SK-N-SH (cell line): Measurements from ENCODE around the gene PHC2. TPM values are rescaled to one million over a fixed set of nuclear protein-coding genes. Genes with fewer than 3 reads are reported as not detected.

ENCODE experiments used
- CTCF ChIA-PET: fragments of 300-600, 350-600 bp; formaldehyde crosslinking; extraction: SDS; loops from one replicate; lab custom pipeline; 2021; lab: Yijun Ruan, JAX
- POLR2A ChIA-PET: fragments of 350-600 bp; sonication (Branson Sonifier 250); formaldehyde crosslinking; extraction: SDS; loops from one replicate; lab custom pipeline; 2020; ENCODE audit warnings: antibody characterized with exemption, inconsistent platforms; lab: Yijun Ruan, JAX
- DNase-seq: peaks from one replicate; pipeline ENCODE4 v3.0.0; 2012
- H2AFZ ChIP-seq: fragments of 200-600 bp; sonication (generic); 2 replicates; pipeline ENCODE4 v1.8.1; 2016; ENCODE audit warnings: antibody characterized with exemption, mild to moderate bottlenecking, low read depth
- H3F3A ChIP-seq: fragments of 200-600 bp; sonication (generic); replicated peaks from 2 replicates; pipeline ENCODE3; 2016; ENCODE audit warnings: antibody characterized with exemption, mild to moderate bottlenecking; ENCODE audit not compliant: insufficient read depth
- H3K27ac ChIP-seq, 2 experiments: fragments of 200-500 bp in 1 of 2; fragments of 200-600 bp in 1 of 2; sonication (Bioruptor generic) in 1 of 2; sonication (generic), shearing (Covaris generic) in 1 of 2; 2 replicates each; pipeline versions ENCODE4 v1.5.1 to v1.6.1; 2014 to 2016; ENCODE audit warnings: low read depth in 2 of 2, inconsistent platforms in 1 of 2, low read length in 1 of 2, mild to moderate bottlenecking in 1 of 2, mixed read lengths in 1 of 2
- H3K27me3 ChIP-seq: fragments of 200-600 bp; sonication (generic), shearing (Covaris generic); 2 replicates; pipeline ENCODE4 v1.6.1; 2016; ENCODE audit warnings: mixed run types; ENCODE audit not compliant: insufficient read depth
- H3K36me3 ChIP-seq, 2 experiments: fragments of 200-500 bp in 1 of 2; fragments of 200-600 bp in 1 of 2; sonication (Bioruptor generic) in 1 of 2; sonication (generic) in 1 of 2; replicated peaks in 1 of 2; 2 replicates each; pipeline versions ENCODE3 to v1.5.1; 2014 to 2016; ENCODE audit warnings: low read length in 1 of 2, mild to moderate bottlenecking in 1 of 2; ENCODE audit not compliant: insufficient read depth in 2 of 2, control insufficient read depth in 1 of 2
- H3K4me1 ChIP-seq, 2 experiments: fragments of 200-500 bp in 1 of 2; fragments of 200-600 bp in 1 of 2; sonication (Bioruptor generic) in 1 of 2; sonication (generic), shearing (Covaris generic) in 1 of 2; 2 replicates each; pipeline versions ENCODE4 v1.5.1 to v1.6.1; 2014 to 2016; ENCODE audit warnings: low read depth in 1 of 2, low read length in 1 of 2, mixed run types in 1 of 2; ENCODE audit not compliant: insufficient read depth in 2 of 2, control insufficient read depth in 1 of 2
- H3K4me2 ChIP-seq: fragments of 200-600 bp; sonication (generic), shearing (Covaris generic); 2 replicates; pipeline ENCODE4 v1.6.1; 2017; ENCODE audit warnings: mixed run types
- H3K4me3 ChIP-seq, 2 experiments: fragments of 200-500 bp in 1 of 2; fragments of 200-600 bp in 1 of 2; sonication (Bioruptor generic) in 1 of 2; sonication (generic), shearing (Covaris generic) in 1 of 2; 2 replicates each; pipeline versions ENCODE4 v1.5.1 to v1.8.1; 2014 to 2016; ENCODE audit warnings: low read depth in 2 of 2, inconsistent platforms in 1 of 2, low read length in 1 of 2, mild to moderate bottlenecking in 1 of 2, mixed read lengths in 1 of 2, moderate library complexity in 1 of 2
- H3K79me2 ChIP-seq: fragments of 200-600 bp; sonication (generic); 2 replicates; pipeline ENCODE4 v1.8.1; 2017; ENCODE audit warnings: mild to moderate bottlenecking; ENCODE audit not compliant: insufficient read depth
- H3K9ac ChIP-seq: fragments of 200-600 bp; sonication (generic); 2 replicates; pipeline ENCODE4 v1.6.1; 2017; ENCODE audit warnings: mixed run types
- H3K9me2 ChIP-seq: fragments of 200-600 bp; sonication (generic); 2 replicates; pipeline ENCODE4 v1.6.1; 2017; ENCODE audit warnings: mixed run types
- H3K9me3 ChIP-seq: fragments of 200-600 bp; sonication (generic); 2 replicates; pipeline ENCODE4 v1.6.1; 2017; ENCODE audit warnings: mixed run types, mild to moderate bottlenecking, moderate library complexity
- H4K20me1 ChIP-seq: fragments of 200-600 bp; sonication (generic); 2 replicates; pipeline ENCODE4 v1.6.1; 2017; ENCODE audit warnings: mild to moderate bottlenecking, mixed run types; ENCODE audit not compliant: insufficient read depth
- ELF1 ChIP-seq: IDR thresholded peaks from 2 replicates; pipeline ENCODE4 v1.4.0; 2012
- FOXJ3 ChIP-seq: sonication (generic); formaldehyde crosslinking; IDR thresholded peaks from 2 replicates; pipeline ENCODE4 v1.5.1; 2020; ENCODE audit warnings: mild to moderate bottlenecking, missing genetic modification reagents
- FOXM1 ChIP-seq: IDR thresholded peaks from 2 replicates; pipeline ENCODE4 v1.4.0; 2012; ENCODE audit warnings: low read depth, mild to moderate bottlenecking
- IRF3 ChIP-seq: fragments of 150-350 bp; IDR thresholded peaks from 2 replicates; pipeline ENCODE4 v1.6.1; 2016; ENCODE audit warnings: mild to moderate bottlenecking, low read depth, low read length
- JUND ChIP-seq: IDR thresholded peaks from 2 replicates; pipeline ENCODE4 v1.4.0; 2012
- MAX ChIP-seq: IDR thresholded peaks from 2 replicates; pipeline ENCODE4 v1.4.0; 2012; ENCODE audit warnings: low read depth
- MEF2A ChIP-seq: IDR thresholded peaks from 2 replicates; pipeline ENCODE4 v1.4.0; 2012; ENCODE audit warnings: low read depth, borderline replicate concordance
- PBX3 ChIP-seq: IDR thresholded peaks from 2 replicates; pipeline ENCODE4; 2012
- POLR2AphosphoS5 ChIP-seq: IDR thresholded peaks from 2 replicates; pipeline ENCODE4 v1.6.1; 2012; ENCODE audit warnings: low read depth, low read length
- RCOR1 ChIP-seq: fragments of 150-350 bp; IDR thresholded peaks from 2 replicates; pipeline ENCODE4 v1.6.1; 2017; ENCODE audit warnings: antibody characterized with exemption, low read length
- REST ChIP-seq: IDR thresholded peaks from 2 replicates; pipeline ENCODE4 v1.6.1; 2012; ENCODE audit warnings: mild to moderate bottlenecking, low read depth, low read length, moderate library complexity
- RXRA ChIP-seq: IDR thresholded peaks from 2 replicates; pipeline ENCODE4 v1.4.0; 2012; ENCODE audit warnings: low read depth, mild to moderate bottlenecking, borderline replicate concordance
- SIN3A ChIP-seq: IDR thresholded peaks from 2 replicates; pipeline ENCODE4 v1.6.1; 2012; ENCODE audit warnings: low read depth, mild to moderate bottlenecking, low read length, moderate library complexity, borderline replicate concordance
- SMC3 ChIP-seq: IDR thresholded peaks from 2 replicates; pipeline ENCODE4 v1.6.1; 2012; ENCODE audit warnings: low read depth, low read length, improper control_type of control experiment
- TCF12 ChIP-seq: IDR thresholded peaks from 2 replicates; pipeline ENCODE4 v1.4.0; 2012
- TEAD4 ChIP-seq: IDR thresholded peaks from 2 replicates; pipeline ENCODE4 v1.4.0; 2012; ENCODE audit warnings: mild to moderate bottlenecking, borderline replicate concordance; ENCODE audit not compliant: insufficient read depth
- WGBS: methylation state at CpG from one replicate; pipeline ENCODE4 v1.1.6; 2017; ENCODE audit warnings: low lambda C conversion rate; 5-methylcytosine and 5-hydroxymethylcytosine counted together
- polyA plus RNA-seq, 3 experiments: library from polyadenylated mRNA; depleted of rRNA; stranded (reverse); fragments of >200 nt; gene quantifications; 2 replicates each; pipeline ENCODE4 v1.2.3, GENCODE V29; 2012
- TF ChIP-seq, protein P1 (sequence below): fragments of 150-350 bp; IDR thresholded peaks from 2 replicates; pipeline ENCODE4 v1.6.1; 2017; ENCODE audit warnings: antibody characterized with exemption, low read length, low read depth, borderline replicate concordance

Gene PHC2
- polyA plus RNA-seq, 1 of the 3 experiments (the other 2 are of a cell fraction) = 98.7 TPM

- CTCF ChIA-PET = interaction anchor here (1.5 kb wide), 1 partner anchor 141 kb away, joined by 4 read pairs; no protein-coding TSS in a partner anchor
Measured at GRCh38 chr1:33329600-33330305, 101.1 kb downstream of the PHC2 start.

More at GRCh38 chr1:33329600-33330305, 101.1 kb downstream of the PHC2 start:
- Histone ChIP-seq H3K9ac (no peak overlapping the region), H3K4me3 (no peak overlapping the region), H3K4me1 (peaks cover 14 to 30% of the 10 kb centered on the region in 2 experiments; a peak in 3 of 4 replicates), H3K36me3 (peaks cover 91 to 97% of the 10 kb centered on the region in 2 experiments), H3K9me2 (no peaks in the 10 kb centered on the region), H4K20me1 (peaks cover 93% of the 10 kb centered on the region), H2AFZ (no peak overlapping the region), H3K79me2 (peaks cover 72% of the 10 kb centered on the region), H3F3A (peaks cover 37% of the 10 kb centered on the region), H3K4me2 (no peak overlapping the region), H3K9me3 (no peaks in the 10 kb centered on the region), H3K27ac (peak overlapping the region in 1 of 2 experiments; percentile 53; a peak in 1 of 4 replicates), H3K27me3 (no peaks in the 10 kb centered on the region)
- no peak for TF ChIP-seq SMC3
- TF ChIP-seq JUND = no peak
- TF ChIP-seq POLR2AphosphoS5 = no peak
- no peak for TF ChIP-seq TCF12
- no peak for TF ChIP-seq ELF1
- no peak for TF ChIP-seq RXRA
- TF ChIP-seq MAX = no peak
- TF ChIP-seq MEF2A = no peak
- TF ChIP-seq IRF3 = no peak
- no peak for TF ChIP-seq TEAD4
- TF ChIP-seq FOXM1 = no peak
- no peak for TF ChIP-seq REST
- TF ChIP-seq FOXJ3 = no peak
- TF ChIP-seq SIN3A = no peak
- TF ChIP-seq PBX3 = no peak
- TF ChIP-seq RCOR1 = no peak
- TF ChIP-seq, protein P1, sequence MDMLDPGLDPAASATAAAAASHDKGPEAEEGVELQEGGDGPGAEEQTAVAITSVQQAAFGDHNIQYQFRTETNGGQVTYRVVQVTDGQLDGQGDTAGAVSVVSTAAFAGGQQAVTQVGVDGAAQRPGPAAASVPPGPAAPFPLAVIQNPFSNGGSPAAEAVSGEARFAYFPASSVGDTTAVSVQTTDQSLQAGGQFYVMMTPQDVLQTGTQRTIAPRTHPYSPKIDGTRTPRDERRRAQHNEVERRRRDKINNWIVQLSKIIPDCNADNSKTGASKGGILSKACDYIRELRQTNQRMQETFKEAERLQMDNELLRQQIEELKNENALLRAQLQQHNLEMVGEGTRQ = no peak
- POLR2A ChIA-PET = no interaction called here
- 96% methylated on average over 13 of the region's 19 CpGs for WGBS
- no peak for DNase-seq
